ENCODE data around the gene TMEM82.

- TF ChIP-seq CTCF (IDR thresholded peaks at IDR 0.05; ENCODE audit: low read depth, low read length) (no peak), EZH2phosphoT487 (IDR thresholded peaks at IDR 0.05; ENCODE audit: low read depth) (no peak)
Observed at GRCh38 chr1:15700508-15700907, 41.8 kb upstream of the TMEM82 start.
